Liver (tissue), 3 donors: Measurements from ENCODE around the gene TBC1D10B.

ENCODE experiments used
- EGR1 ChIP-seq, 2 donors: IDR thresholded peaks; 2 replicates each; pipeline ENCODE4 v1.6.1; 2016 to 2018; ENCODE audit warnings: antibody characterized with exemption in 2 of 2, low read depth in 2 of 2
- RAD21 ChIP-seq, 2 donors: IDR thresholded peaks; 2 replicates each; pipeline ENCODE4 v1.6.1; 2016; ENCODE audit warnings: antibody characterized with exemption in 2 of 2, mild to moderate bottlenecking in 2 of 2
- TAF1 ChIP-seq: conservative IDR thresholded peaks from 2 replicates; pipeline ENCODE4 v1.6.1; 2016; ENCODE audit warnings: antibody characterized with exemption, mild to moderate bottlenecking
- TF ChIP-seq, protein P1 (sequence below): fragments of 150-350 bp; IDR thresholded peaks from 2 replicates; pipeline ENCODE4 v1.5.1; 2017; ENCODE audit warnings: improper control_type of control experiment, low read depth, low read length; ENCODE audit not compliant: missing input control
- donor health status: healthy.
- donor health status: healthy.

- TF ChIP-seq, protein P1, sequence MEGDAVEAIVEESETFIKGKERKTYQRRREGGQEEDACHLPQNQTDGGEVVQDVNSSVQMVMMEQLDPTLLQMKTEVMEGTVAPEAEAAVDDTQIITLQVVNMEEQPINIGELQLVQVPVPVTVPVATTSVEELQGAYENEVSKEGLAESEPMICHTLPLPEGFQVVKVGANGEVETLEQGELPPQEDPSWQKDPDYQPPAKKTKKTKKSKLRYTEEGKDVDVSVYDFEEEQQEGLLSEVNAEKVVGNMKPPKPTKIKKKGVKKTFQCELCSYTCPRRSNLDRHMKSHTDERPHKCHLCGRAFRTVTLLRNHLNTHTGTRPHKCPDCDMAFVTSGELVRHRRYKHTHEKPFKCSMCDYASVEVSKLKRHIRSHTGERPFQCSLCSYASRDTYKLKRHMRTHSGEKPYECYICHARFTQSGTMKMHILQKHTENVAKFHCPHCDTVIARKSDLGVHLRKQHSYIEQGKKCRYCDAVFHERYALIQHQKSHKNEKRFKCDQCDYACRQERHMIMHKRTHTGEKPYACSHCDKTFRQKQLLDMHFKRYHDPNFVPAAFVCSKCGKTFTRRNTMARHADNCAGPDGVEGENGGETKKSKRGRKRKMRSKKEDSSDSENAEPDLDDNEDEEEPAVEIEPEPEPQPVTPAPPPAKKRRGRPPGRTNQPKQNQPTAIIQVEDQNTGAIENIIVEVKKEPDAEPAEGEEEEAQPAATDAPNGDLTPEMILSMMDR = no peak
- TF ChIP-seq TAF1 = no peak
- no peak for TF ChIP-seq EGR1 (IDR thresholded peaks at IDR 0.05; ENCODE audit: low read depth in 2 of 2)
- TF ChIP-seq RAD21 (IDR thresholded peaks at IDR 0.05) = no peak
Observed at GRCh38 chr16:30354423-30355143, 15.7 kb downstream of the TBC1D10B start.
